K562 (cell line): Measurements from ENCODE around the gene SLC30A3. TPM values are rescaled to one million over a fixed set of nuclear protein-coding genes. Genes with fewer than 3 reads are reported as not detected.

Source experiments
- BRF1 ChIP-seq: IDR thresholded peaks from 3 replicates; pipeline ENCODE4 v1.6.1; 2011; ENCODE audit warnings: borderline replicate concordance, mild to moderate bottlenecking; ENCODE audit not compliant: insufficient read length; ENCODE audit errors: extremely low read depth
- CHAMP1 ChIP-seq: fragments of 450-650 bp; IDR thresholded peaks from 2 replicates; pipeline ENCODE4 v1.6.1; 2016; ENCODE audit warnings: mild to moderate bottlenecking
- HDAC1 ChIP-seq, 2 experiments: fragments of 450-650 bp; IDR thresholded peaks; 2 replicates each; pipeline ENCODE4 v1.6.1; 2016 to 2017; ENCODE audit warnings: inconsistent platforms in 1 of 2, mild to moderate bottlenecking in 1 of 2, moderate library complexity in 1 of 2
- MAX ChIP-seq: sonication (generic); formaldehyde crosslinking; IDR thresholded peaks from 2 replicates; pipeline ENCODE4 v1.9.0; 2022; ENCODE audit warnings: mild to moderate bottlenecking, missing genetic modification reagents
- MAZ ChIP-seq, 2 experiments: fragments of 450-650 bp in 1 of 2; sonication (generic) in 1 of 2; formaldehyde crosslinking; IDR thresholded peaks in 1 of 2; conservative IDR thresholded peaks in 1 of 2; 2 replicates each; pipeline versions ENCODE4 v1.4.0 to v1.5.0; 2020; ENCODE audit warnings: mild to moderate bottlenecking in 1 of 2, missing genetic modification reagents in 1 of 2
- NELFE ChIP-seq: IDR thresholded peaks from 2 replicates; pipeline ENCODE4 v1.6.1; 2011; ENCODE audit warnings: mild to moderate bottlenecking; ENCODE audit not compliant: insufficient read depth, insufficient read length
- NFIC ChIP-seq: fragments of 450-650 bp; IDR thresholded peaks from 2 replicates; pipeline ENCODE4 v1.6.1; 2017; ENCODE audit warnings: mild to moderate bottlenecking, inconsistent platforms
- PYGO2 ChIP-seq: fragments of 450-650 bp; IDR thresholded peaks from 2 replicates; pipeline ENCODE4 v1.6.1; 2016; ENCODE audit warnings: mild to moderate bottlenecking, missing genetic modification characterization, moderate library complexity, missing compliant biosample characterization
- RERE ChIP-seq: sonication (generic); formaldehyde crosslinking; IDR thresholded peaks from 2 replicates; pipeline ENCODE4 v1.8.0; 2023; ENCODE audit warnings: missing genetic modification reagents, mild to moderate bottlenecking, borderline replicate concordance
- SAP30 ChIP-seq: fragments of 200-600 bp; sonication (generic); IDR thresholded peaks from 2 replicates; pipeline ENCODE4 v1.6.1; 2012; ENCODE audit warnings: borderline replicate concordance, low read depth, mild to moderate bottlenecking, moderate library complexity, low read length, control low read depth, inconsistent platforms; ENCODE audit not compliant: insufficient read depth, poor library complexity, severe bottlenecking
- SMAD3 ChIP-seq: fragments of 450-650 bp; formaldehyde crosslinking; conservative IDR thresholded peaks from 2 replicates; pipeline ENCODE4 v1.4.0; 2020; ENCODE audit warnings: mild to moderate bottlenecking
- TFAM ChIP-seq: fragments of 250-450 bp; sonication (Bioruptor Pico); conservative IDR thresholded peaks from 2 replicates; pipeline ENCODE4 v1.5.0; 2021; ENCODE audit warnings: mild to moderate bottlenecking, moderate library complexity
- ZBTB49 ChIP-seq: sonication (generic); formaldehyde crosslinking; IDR thresholded peaks from 2 replicates; pipeline ENCODE4 v1.8.0; 2022; ENCODE audit warnings: missing genetic modification reagents, mild to moderate bottlenecking, borderline replicate concordance
- ZSCAN32 ChIP-seq: fragments of 450-650 bp; formaldehyde crosslinking; IDR thresholded peaks from 2 replicates; pipeline ENCODE4 v1.4.0; 2020; ENCODE audit warnings: mild to moderate bottlenecking, moderate library complexity
- ZZZ3 ChIP-seq: fragments of 450-650 bp; IDR thresholded peaks from 2 replicates; pipeline ENCODE4 v1.6.1; 2016; ENCODE audit warnings: antibody characterized with exemption, mild to moderate bottlenecking, moderate library complexity
- polyA plus RNA-seq, 8 experiments: library from polyadenylated mRNA; depleted of rRNA in 4 of 8; stranded (reverse) in 5 of 8; unstranded in 3 of 8; fragments of >200 nt; fragmentation: Nextera tagmentation in 2 of 8; fragmentation: Illumina TruSeq in 1 of 8; extraction: Ambion mirVana in 2 of 8; extraction: Trizol in 1 of 8; gene quantifications; 2 replicates each; pipeline versions ENCODE4 v1.2.1 to v1.2.3, GENCODE V29; 2011 to 2014; ENCODE audit warnings: inconsistent platforms in 1 of 8, missing spikeins in 1 of 8
- total RNA-seq, 7 experiments: library from RNA; depleted of rRNA in 6 of 7; stranded (reverse); fragments of >200 nt in 6 of 7; fragmentation: Illumina TruSeq in 2 of 7; extraction: Trizol in 2 of 7; gene quantifications; 2 replicates each; pipeline versions ENCODE4 v1.2.1 to v1.2.3, GENCODE V29; 2011 to 2021; ENCODE audit warnings: low replicate concordance in 1 of 7

SLC30A3 gene
- total and polyA plus RNA-seq, 9 of the 15 experiments (the other 6 are each of a cell fraction or from before 2014, with no cell fraction given), result 0.03 to 2.7 (median 0.89) TPM; not detected in 1

GRCh38 chr2:27217173-27218121 is 45.4 kb downstream of the SLC30A3 start, which contains the start of gene CAD (continued):
- TF ChIP-seq BRF1 (no peak), MAZ (CRISPR knock-in tag; conservative IDR thresholded peaks at IDR 0.05 in 1 of 2, IDR thresholded peaks at IDR 0.05 in 1 of 2) (peak; percentile 61 to 72; a peak in 3 of 4 replicates), NELFE (no peak), TFAM (no peak), PYGO2 (tag) (no peak), ZSCAN32 (CRISPR knock-in tag) (no peak), CHAMP1 (no peak), SAP30 (peak; percentile 96), MAX (peak; percentile 99), SMAD3 (CRISPR knock-in tag) (no peak), NFIC (peak; percentile 26; the same call in 1 of the 2 replicates), ZBTB49 (CRISPR knock-in tag) (no peak), ZZZ3 (no peak), HDAC1 (IDR thresholded peaks at IDR 0.05) (peak; percentile 56 to 100; a peak in 3 of 4 replicates), RERE (no peak)
